Activated CD4-positive, alpha-beta T cell treated with anti-CD3 and anti-CD28 coated beads for 24 hours (primary cell): ENCODE data around the gene ARHGEF28.

Experiments used
- DNase-seq, 2 donors: peaks; one replicate each; pipeline ENCODE4 v3.0.0-alpha.2; 2020; ENCODE audit warnings: low read depth in 2 of 2

Gene ARHGEF28

GRCh38 chr5:73619606-73620333 is 6.2 kb upstream of the ARHGEF28 start:
- DNase-seq: no peak

DNA sequence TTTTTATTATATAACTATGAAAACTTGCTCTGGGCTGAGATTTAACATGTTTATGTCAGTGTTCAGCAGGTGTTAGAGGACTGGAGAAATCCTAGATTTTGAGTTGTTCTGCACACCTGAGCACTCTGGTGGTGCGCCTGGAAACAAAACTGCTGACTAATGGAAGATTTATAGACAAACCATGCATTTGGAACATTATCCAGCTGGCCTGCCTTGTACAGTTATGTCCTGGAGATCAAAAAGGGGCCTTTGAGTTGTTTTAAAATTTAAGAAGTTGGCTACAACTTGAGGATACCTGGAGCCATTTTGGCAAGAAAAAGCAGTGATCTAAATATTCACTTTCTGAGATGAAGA is 5.7 kb upstream of the ARHGEF28 start:
- DNase-seq: no peak

DNA sequence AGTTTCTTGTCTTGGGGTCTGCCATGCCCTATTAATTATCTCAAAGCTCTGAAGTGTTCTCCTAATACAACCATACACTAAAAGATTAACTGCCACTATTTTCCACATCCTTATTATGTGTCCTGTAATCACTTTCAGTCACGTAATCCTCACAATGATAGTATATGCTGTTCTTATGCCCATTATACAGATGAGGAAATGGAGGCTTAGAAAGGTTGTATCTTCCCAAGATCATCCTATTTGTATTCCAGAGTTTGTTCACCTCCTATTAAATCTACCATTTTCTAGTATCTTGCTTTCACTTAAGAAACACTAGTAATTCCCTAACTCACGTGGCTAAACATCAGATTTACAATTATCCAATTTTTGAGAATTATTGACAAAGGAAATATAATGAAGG is 2.9 kb upstream of the ARHGEF28 start:
- DNase-seq: no peak

DNA sequence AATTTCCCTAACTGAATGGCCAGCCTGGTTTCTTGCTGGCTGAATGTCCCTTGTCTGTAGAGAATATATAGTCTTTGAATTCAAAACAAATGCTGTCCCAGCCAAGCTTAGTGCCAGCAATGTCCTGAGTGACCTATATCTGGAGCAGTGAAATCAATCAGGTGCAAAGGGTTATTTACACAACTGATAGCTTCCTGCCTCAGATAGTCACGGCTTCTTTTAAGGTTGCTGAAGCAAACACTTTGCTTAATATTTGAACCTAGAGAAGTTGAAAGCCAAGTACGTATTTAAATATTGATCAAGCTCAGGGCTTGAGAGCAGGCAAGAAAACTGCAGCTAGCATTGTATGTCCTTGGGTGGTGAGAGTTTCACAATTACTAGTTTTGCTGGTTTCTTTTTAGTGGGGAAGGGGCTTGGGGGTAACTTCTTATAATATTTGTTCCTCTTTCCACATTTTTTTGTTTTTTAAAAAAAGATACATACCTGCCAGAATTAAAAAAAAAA is 2.0 kb upstream of the ARHGEF28 start:
- DNase-seq: no peak

GRCh38 chr5:73624888-73625287 is 1.1 kb upstream of the ARHGEF28 start:
- no peak for DNase-seq

- DNase-seq: no peak
Measured at GRCh38 chr5:73625372-73625943, 538 bp upstream of the ARHGEF28 start.

DNA sequence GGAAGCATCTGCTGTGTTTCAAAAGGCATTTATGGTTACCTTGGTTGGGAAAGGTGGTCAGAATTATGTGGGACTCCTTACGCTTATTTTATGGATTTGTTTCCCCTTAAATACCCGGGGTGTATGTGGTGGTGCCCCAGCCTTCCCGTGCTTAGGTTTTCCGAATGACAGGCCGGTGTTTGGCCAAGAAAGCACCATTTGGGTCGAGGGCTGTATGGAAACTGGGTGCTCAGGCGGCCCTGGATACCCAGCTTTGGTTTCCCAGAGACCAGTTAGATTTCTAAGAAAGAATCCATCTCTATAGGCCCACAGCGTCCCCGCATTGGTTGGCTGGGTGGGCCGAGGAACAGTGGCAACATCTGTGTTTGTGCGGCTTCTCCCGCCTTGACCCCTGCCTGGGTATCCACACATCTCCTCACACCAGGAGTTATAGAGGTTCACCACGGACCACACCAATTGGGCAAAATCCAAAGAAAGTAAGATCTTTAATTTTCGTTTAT is 868 bp downstream of the ARHGEF28 start:
- no peak for DNase-seq

DNA sequence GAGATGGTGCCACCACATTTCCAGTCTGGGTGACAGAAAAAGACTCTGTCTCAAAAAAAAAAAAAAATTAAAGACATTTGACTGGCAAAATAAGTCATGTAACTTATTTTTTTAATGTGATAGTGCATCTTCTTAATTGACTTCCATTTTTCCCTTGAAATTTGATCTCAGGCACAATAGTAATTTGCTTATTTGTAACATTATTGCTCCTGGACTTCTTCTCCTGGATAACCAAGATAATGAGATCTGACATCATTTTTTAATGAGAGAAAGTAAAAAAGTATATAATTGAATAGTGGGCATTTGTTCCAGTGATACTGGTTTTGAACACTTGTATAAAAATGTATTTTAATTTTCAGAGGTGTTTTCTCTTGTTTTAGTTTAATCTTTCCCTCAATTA is 3.5 kb downstream of the ARHGEF28 start:
- DNase-seq: no peak

- no peak for DNase-seq
Measured at GRCh38 chr5:73630765-73631164, 4.8 kb downstream of the ARHGEF28 start.

DNA sequence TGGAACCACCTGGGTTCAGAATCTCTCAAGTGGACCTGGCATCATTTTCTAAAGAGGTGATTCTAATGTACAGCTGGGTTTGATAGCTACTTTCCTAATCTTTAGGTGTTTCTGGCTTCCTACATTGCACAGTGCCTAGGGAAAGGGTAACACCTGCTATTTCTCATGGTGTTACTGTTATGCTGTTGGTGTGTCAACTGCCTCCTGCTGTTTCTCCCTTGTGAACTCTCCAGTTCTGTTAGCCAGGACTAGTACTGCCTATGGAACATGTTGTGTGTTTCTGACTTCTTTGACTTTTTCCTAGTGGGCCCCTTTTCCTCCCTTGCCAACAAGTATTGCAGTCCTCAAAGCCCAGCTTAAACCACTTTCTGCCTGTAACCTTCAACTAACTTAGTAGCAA is 5.5 kb downstream of the ARHGEF28 start:
- no peak for DNase-seq

DNA sequence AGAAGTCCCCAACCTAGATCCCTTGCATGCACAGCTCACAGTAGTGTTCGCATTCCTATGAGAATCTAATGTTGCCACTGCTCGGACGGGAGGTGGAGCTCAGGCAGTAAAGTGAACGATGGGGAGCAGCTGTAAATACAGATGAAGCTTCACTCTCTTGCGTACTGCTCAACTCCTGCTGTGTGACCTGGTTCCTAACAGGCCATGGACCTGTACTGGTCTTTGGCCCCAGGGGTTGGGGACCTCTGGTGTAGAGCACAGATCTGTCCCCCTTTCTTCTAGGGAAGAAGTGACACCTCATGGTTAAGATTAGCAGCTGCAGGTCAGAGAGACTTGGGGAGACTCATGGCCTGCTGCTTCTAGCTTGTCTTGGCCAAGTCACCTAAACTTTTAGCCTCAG is 7.1 kb downstream of the ARHGEF28 start:
- DNase-seq: no peak

- DNase-seq: no peak
Measured at GRCh38 chr5:73636408-73636807, 10.4 kb downstream of the ARHGEF28 start.

DNA sequence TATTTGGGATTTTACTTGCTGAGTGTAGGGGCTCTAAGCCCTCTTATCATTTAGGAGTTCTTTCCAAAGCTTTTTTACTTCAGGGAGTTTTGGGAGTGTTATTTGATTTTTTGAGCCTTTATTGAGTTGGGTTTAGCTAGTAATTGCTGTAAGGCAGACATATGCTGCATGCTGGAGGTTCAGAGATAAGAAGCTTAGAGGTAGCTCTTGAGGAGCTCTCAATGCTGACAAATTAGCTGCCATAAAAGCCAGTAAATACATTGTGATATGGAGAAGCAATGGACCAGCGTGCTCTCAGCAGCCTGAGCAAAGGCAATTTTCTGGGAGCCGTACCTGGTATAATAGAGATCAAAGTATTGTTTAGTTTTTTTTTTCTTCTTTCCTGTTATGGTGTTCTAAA is 11.6 kb downstream of the ARHGEF28 start:
- DNase-seq: no peak

DNA sequence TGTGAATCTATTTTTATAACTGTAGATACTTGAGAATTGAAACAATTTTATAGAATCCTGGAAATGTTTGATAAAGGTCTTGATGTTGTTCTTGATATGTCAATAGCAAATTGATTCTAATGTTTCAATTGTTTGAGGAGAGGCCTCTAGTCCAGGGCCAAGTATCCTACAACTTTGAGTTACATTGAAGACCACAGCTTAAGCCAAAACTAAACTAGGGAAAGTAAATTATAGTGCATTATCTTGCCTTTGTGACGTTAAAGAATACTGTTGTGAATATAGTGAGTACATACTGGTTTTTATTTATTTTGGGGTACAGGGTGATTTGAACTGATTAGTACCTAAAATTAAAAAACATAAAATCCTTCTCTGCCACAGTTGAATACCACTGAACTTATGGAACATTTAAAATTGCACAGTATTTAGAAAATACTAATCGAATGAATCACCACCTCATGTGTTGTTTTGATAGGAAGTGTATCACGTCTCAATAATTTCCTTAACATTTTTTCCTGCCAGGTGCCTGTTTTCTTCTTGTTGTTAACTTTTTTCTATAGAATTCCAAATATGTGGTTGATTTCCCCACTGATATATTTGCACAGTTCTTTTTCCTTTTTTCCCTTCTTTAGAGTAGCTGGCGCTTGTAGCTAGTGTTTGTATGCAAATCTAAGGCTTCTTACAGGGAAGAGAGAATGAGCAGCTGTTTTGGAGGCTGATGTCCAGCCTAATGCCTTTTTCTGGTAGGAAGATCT is 12.5 kb downstream of the ARHGEF28 start:
- DNase-seq: no peak

GRCh38 chr5:73640861-73641320 is 14.9 kb downstream of the ARHGEF28 start:
- no peak for DNase-seq

GRCh38 chr5:73641811-73642210 is 15.8 kb downstream of the ARHGEF28 start:
- DNase-seq: no peak

DNA sequence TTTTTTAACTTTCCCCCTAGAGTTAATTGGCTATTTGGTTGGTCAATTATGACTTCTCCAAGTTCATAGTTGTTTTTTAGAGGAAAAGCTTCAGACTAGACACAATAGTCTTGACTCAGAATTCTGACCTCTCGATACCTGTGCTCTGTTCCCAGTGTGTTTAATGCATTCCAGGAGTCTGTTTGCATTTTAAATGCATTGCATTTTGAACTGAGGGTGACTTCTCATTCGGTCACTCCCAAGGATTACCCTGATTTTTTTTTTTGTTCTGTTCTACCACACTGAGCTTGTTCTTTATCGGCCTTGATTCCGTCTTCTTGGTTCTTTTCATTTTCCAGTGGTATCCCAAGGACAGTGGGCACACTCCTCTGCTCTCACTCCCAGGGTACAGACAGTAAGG is 16.3 kb downstream of the ARHGEF28 start:
- DNase-seq: no peak

GRCh38 chr5:73644385-73644963 is 18.5 kb downstream of the ARHGEF28 start:
- DNase-seq: no peak

DNA sequence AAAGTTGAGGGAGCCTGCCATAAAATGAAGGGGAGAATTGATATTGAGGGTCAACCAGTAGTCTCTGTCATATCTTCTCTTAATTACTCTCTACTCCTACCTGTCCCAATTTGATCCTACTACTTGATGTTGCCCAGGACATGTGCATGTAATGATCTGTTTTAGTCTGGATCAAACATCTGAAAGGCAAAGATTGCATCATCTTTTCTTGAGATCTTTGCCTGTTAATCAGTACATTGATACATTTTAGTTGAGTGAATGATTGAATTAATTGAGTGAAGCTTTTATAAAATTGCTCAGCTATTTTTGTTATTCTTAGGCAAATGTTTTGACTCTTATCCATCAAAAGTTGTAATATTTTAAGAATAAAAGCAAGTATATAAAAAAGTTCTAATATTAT is 21.7 kb downstream of the ARHGEF28 start:
- DNase-seq: no peak

DNA sequence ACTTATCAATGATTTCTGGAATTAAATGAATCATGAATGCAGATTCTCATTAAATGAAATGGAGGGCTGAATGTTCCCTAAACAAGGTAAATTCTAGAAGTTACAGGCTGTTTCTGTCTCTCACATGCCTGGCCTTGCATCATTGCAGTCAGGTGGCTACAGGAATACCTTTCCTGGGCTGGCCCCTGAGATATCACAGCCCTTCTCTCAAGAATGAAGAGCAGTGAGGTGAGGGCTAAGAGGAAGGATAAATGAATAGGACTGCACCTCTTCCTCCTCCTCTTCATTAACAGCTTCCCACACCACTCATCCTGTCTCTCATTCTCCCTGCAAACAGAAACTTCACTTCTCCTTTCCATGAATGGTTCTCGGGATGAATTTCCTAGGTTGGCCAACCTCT is 22.5 kb downstream of the ARHGEF28 start:
- no peak for DNase-seq

DNA sequence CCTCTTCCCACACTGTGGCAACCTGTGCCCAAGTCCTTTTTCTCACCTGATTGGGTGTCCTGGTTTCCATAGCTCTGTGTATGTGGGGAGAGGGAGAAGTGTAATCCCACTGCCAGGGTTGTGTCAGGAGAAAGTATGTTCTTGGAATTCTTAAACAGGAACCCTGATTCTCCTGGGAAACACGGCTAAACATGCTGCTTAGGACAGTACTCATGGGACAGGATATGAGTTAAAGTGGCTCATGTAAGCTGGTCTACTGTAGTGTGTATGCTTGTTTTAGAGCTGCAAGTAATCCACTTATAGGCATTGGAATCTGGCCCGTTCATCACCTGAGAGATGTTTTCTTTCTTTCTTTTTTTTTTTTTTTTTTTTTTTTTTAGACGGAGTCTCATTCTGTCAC is 23.9 kb downstream of the ARHGEF28 start:
- no peak for DNase-seq

GRCh38 chr5:73652391-73652790 is 26.4 kb downstream of the ARHGEF28 start:
- no peak for DNase-seq
